ENCODE measurements around the gene MRPL24. TPM values are rescaled to one million over a fixed set of nuclear protein-coding genes. Genes with fewer than 3 reads are reported as not detected.

The MRPL24 gene
- polyA plus RNA-seq, 1 donor: 62.5 TPM

- no peak for DNase-seq
Observed at GRCh38 chr1:156696755-156697154, 44.1 kb downstream of the MRPL24 start.

- DNase-seq: no peak
Observed at GRCh38 chr1:156694690-156694962, 46.3 kb downstream of the MRPL24 start.

- DNase-seq: no peak
Observed at GRCh38 chr1:156693848-156694689, 46.8 kb downstream of the MRPL24 start.

- peak; percentile 90 for DNase-seq
Observed at GRCh38 chr1:156692925-156693847, 47.7 kb downstream of the MRPL24 start.

GRCh38 chr1:156692441-156692924 lies 48.4 kb downstream of the MRPL24 start:
- peak; percentile 30 for DNase-seq

GRCh38 chr1:156691665-156692440 lies 49.0 kb downstream of the MRPL24 start:
- peak; percentile 42 for DNase-seq

GRCh38 chr1:156691191-156691590 lies 49.7 kb downstream of the MRPL24 start:
- DNase-seq: no peak

GRCh38 chr1:156690675-156691036 lies 50.2 kb downstream of the MRPL24 start:
- no peak for DNase-seq

- peak; percentile 78 for DNase-seq
Observed at GRCh38 chr1:156689953-156690674, 50.8 kb downstream of the MRPL24 start.

GRCh38 chr1:156689035-156689952 lies 51.6 kb downstream of the MRPL24 start:
- peak; percentile 91 for DNase-seq

Other genes with a start within 250 kb of the MRPL24 start
- gene MEF2D, start 240.3 kb downstream of the MRPL24 start, polyA plus RNA-seq (ENCODE audit: insufficient read length): 22.5 TPM
- gene IQGAP3, start 168.5 kb downstream of the MRPL24 start, polyA plus RNA-seq (ENCODE audit: insufficient read length): 22.8 TPM
- 1.6 TPM for gene TTC24, start 161.4 kb downstream of the MRPL24 start, polyA plus RNA-seq (ENCODE audit: insufficient read length)
- 62.1 TPM for gene NAXE, start 149.3 kb downstream of the MRPL24 start, polyA plus RNA-seq (ENCODE audit: insufficient read length)
- 36.9 TPM for gene GPATCH4, start 139.6 kb downstream of the MRPL24 start, polyA plus RNA-seq (ENCODE audit: insufficient read length)
- 0.63 TPM for gene HAPLN2, start 121.7 kb downstream of the MRPL24 start, polyA plus RNA-seq (ENCODE audit: insufficient read length)
- gene BCAN, start 99.0 kb downstream of the MRPL24 start, polyA plus RNA-seq (ENCODE audit: insufficient read length): 0.08 TPM
- 146 TPM for gene NES, start 63.7 kb downstream of the MRPL24 start, polyA plus RNA-seq (ENCODE audit: insufficient read length)
- gene CRABP2, start 35.5 kb downstream of the MRPL24 start, polyA plus RNA-seq (ENCODE audit: insufficient read length): 85.6 TPM
- gene METTL25B, start 12.6 kb downstream of the MRPL24 start, polyA plus RNA-seq (ENCODE audit: insufficient read length): 48.4 TPM
- gene ISG20L2, start 12.3 kb downstream of the MRPL24 start, polyA plus RNA-seq (ENCODE audit: insufficient read length): 48.5 TPM
- 248 TPM for gene HDGF, start 10.6 kb upstream of the MRPL24 start, polyA plus RNA-seq (ENCODE audit: insufficient read length)
- gene PRCC, start 26.4 kb upstream of the MRPL24 start, polyA plus RNA-seq (ENCODE audit: insufficient read length): 116 TPM
- gene SH2D2A, start 75.8 kb upstream of the MRPL24 start, polyA plus RNA-seq (ENCODE audit: insufficient read length): 0.52 TPM
- 1.8 TPM for gene INSRR, start 118.0 kb upstream of the MRPL24 start, polyA plus RNA-seq (ENCODE audit: insufficient read length)
- 1.2 TPM for gene NTRK1, start 119.8 kb upstream of the MRPL24 start, polyA plus RNA-seq (ENCODE audit: insufficient read length)
- gene PEAR1, start 152.6 kb upstream of the MRPL24 start, polyA plus RNA-seq (ENCODE audit: insufficient read length): 21.1 TPM
- 0.83 TPM for gene LRRC71, start 179.5 kb upstream of the MRPL24 start, polyA plus RNA-seq (ENCODE audit: insufficient read length)